Stimulated activated CD8-positive, alpha-beta memory T cell treated with anti-CD3 and anti-CD28 coated beads, Interleukin-12 subunit alpha, Interleukin-12 subunit beta, amount 100 ng/mL, for 4 hours (primary cell): Measurements from ENCODE around the gene CD247.

Experiments used
- DNase-seq: peaks from one replicate; pipeline ENCODE4 v3.0.0-alpha.2; 2020; ENCODE audit warnings: low read depth

CD247 gene

GRCh38 chr1:167512046-167512654 lies 6.2 kb downstream of the CD247 start:
- DNase-seq: no peak

GRCh38 chr1:167511374-167511986 lies 6.8 kb downstream of the CD247 start:
- no peak for DNase-seq

DNA sequence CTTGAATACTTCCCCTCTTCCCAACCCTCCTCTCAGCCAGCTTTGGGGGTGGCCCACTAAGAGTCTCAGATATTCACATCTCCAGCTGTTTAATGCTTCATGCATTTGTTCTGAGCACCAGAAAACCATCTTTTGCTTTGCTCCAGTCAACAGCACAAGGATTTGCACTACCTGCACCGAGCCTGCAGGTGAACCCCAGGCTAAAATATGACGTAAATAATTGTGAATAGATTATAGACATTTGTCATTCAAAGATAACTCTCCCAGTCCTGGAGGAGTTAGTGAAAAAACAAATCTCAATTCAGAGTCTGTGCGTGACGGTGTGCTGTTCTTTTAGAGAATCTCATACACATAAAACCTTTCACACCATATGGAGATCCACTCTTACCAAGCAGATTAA lies 7.4 kb downstream of the CD247 start:
- DNase-seq: no peak

- no peak for DNase-seq
Measured at GRCh38 chr1:167510244-167510643, 8.1 kb downstream of the CD247 start.

DNA sequence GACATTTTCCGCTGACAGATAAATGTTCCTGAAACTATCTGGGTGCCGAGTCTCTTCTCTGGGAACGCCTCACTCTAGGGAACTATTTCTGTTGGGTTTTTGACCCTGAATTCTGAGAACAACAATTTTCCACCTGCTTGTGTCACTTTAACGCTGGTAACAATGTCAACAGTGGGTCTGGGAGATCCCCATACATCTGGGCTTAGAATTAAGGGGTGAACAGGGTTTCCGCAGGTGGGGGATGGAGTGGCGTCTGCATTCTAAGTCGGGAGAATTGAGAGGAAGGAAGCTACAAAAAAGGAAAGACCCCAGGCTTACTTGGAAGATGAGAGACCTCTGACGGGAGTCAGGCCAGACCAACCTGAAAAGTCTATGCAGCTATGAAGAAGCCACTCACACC lies 8.7 kb downstream of the CD247 start:
- no peak for DNase-seq

DNA sequence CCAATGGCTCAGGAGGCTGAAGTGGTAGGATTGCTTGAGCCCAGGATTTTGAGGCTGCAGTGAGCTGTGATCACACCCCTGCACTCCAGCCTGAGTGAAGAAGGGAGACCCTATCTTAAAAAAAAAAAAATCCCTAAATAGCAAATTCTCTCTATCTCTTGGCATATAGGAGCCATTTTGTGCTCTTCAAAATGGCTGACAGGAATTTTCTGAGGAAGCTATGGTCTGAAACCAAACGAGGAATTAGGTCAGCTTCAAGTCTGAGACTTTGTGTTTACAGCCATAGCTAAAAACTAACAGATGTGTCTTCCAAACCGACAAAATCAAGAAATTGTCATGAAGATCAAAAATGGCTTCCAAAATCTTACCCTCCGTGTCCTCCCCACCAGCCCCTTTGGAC lies 10.6 kb downstream of the CD247 start:
- DNase-seq: no peak

- no peak for DNase-seq
Measured at GRCh38 chr1:167504467-167504827, 13.9 kb downstream of the CD247 start.

DNA sequence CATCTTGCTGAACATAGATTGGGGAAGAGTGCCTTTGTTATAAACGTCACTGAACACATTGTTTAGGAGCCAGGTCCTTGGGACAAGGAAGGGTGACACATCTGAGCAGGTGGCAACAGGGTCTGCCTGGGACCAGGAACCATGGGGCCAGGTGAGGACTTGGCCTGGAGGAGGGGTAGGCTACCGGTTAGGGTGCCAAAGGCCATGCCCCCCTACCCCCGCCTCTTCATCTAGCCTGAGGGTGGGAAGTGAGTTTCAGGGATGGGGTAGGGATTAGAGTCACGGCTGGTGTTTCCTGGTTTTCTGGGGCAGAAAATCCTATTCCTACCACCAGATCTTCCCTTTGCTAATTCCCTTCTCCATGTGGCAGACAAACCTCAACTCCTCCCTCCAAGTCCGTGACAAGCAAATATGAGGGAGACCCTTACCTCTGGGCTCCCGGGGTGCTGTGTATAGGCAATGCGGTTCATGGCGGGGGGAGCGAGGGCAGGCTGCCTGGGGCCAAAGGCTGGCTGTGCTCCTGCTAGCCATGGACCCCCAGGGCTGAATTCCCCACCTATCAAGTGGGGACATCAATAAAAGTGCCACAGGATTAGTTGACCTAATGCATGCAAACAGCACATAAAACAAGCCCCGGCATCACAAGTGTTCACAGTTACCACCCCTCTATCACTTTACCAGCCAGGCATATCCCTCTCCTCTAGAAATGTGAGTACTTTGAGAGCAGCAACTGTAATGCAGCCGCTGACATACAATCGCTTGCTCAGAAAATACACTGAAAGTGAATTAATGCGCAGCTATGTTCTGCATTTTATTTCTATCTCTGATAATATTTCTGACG lies 14.5 kb downstream of the CD247 start:
- no peak for DNase-seq

DNA sequence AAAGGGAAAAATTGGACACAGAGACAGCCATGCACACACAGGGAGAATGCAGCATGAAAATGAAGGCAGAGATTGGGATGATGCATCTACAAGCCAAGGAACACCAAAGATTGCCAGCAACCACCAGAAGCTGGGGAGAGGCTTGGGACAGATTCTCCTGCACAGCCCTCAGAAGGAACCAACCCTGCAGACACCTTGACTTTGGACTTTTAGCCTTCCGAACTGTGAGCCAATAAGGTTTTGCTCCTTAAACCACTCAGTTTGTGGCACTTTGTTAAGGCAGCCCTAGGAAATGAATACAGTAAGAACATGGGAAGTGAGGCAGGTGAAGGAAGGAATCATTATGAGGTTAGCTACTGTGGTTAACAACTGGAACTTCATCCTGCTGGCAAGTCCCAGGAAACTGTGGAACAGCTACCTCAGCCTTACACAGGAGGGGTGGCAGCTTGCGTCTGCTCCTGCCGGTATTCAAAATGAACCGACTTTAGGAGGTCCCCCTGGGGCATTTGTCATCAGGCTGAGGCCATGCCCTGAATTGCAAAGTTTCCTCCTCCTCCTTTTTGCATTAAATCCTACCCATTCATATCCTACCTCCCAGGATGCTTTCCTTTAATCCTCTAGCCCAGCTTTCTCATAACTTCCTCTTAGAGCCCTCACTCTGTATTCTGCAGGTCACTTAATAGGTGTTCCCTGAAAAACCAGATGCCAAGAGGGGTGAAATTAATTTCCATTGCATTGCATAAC lies 15.4 kb downstream of the CD247 start:
- no peak for DNase-seq

DNA sequence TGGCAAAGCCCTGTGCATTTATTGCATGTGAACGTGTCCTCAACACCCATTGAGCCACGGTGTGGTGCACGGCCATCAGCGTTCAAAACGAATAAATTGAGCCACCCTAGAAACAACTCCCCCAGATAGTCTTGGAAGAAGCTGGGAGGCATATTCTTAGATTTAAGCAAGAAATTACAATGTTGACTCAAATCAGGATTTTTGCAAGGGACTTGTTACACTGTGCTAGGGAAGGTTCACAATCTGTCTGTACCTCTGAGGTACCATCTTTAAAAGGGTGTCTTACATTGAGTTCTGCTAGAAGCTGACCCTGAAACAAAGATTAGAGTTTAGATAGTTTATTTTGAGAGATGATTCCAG lies 16.2 kb downstream of the CD247 start:
- DNase-seq: no peak

DNA sequence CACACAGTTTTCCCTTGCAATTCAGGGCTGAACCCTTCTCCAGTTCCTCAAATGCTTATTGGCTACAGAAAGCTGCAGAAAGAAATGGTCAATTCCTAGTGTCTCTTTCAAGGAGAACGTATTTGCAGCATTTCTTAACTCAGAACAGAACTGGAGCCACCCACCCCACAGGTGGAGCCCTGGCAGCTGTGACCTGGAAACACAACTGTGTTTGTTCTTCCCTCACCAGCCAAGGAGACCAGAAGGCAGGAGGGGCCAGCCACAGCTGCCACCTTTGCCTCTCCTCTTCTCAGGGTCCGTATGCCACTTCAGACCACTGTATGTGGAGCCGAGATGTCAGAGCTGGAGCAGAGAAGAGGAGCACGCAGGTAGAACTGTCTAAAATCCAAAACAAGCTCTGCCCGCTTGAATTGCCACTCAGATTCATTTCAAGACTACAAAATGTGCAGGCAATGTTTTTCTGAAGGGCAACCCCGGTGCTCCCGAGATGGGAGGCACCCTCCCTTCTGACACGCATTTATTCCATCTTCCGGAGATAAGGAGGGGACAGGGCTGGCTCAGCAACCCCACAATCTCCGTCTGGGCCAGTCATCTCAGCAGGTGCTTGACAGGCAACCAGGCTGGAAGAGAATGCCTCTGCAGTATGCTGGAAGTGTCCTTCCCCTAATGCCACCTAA lies 16.7 kb downstream of the CD247 start:
- no peak for DNase-seq

DNA sequence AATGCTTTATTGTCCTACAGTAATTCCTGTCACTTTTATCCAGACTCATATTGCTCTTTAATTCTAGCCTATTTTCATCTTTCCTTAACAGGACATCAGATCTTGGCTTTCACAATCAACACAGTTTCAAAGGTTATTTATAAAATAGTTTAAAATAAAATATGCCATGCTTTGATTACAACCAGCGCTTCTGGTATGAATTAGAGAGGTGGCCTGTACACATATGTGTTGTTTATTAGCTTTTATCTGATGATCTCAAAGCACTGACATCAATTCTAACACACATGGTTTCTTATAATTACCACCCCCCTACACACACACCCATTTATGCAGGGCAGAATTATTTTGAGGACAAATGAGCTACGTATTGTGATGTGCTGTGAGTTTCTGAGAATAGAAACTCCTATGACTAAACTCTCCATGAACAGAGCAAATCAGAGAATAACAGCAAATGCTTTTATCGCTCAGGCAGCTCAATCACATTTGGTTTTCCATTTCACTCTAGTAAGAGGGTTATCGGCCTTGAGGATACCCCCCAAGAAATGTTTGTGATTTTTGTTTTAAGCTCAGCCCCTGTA lies 18.0 kb downstream of the CD247 start:
- DNase-seq: no peak

DNA sequence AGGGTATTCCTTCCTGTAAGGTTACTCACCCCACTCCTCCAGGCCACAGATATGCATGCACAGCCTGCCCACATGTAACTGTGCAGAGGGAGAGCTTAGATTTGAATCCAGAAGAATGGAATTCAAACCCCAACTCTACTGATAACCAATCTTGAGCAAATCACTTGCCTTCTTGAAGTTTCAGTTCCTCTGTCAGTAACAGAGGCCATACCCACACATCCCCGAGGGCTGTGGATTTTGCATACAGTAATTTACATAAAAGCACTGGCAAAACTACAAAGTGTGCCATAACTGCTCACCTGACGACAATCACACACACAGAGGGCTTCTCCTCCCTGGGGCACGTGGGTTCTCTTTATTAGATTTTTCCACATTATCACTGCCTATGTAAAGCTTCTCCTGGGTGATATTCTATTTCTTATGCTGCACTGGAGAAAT lies 18.6 kb downstream of the CD247 start:
- no peak for DNase-seq

DNA sequence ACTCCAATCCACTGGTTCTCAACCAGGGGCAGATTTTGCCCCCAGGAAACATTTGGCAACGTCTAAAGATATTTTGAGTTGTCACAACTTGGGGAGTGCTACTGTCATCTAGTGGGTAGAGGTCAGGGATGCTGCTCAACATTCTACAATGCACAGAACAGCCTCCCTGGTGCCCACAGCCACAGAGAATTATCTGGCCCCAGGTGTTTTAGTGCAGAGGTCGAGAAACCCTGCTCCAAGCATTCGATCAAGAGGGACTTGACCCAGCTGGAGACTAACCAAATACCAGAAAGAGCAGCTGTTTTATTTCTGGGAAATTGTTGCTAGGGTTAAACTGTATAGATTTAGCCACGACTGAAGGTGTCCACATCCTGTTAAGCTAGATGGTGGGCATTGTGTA lies 19.2 kb downstream of the CD247 start:
- DNase-seq: no peak

- DNase-seq: no peak
Measured at GRCh38 chr1:167496797-167497619, 21.3 kb downstream of the CD247 start.

DNA sequence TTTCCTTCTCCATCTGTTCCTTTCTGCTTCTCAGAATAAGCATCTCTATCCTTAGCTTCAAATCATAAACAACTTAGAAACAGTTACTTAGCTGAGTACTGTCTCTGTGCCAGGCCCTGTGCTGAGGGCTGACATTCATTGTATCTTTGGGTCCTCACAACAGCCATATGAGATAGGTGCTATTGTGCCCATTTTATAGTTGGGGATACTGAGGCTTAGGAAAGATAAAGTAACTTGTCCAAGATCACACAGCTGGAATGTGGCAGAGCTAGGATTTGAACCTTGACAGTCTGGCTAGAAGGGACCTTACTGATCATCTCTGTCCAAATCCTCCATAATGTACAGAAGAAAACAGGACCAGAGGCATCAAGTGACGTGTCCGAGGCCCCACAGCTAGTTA lies 25.0 kb downstream of the CD247 start:
- no peak for DNase-seq

DNA sequence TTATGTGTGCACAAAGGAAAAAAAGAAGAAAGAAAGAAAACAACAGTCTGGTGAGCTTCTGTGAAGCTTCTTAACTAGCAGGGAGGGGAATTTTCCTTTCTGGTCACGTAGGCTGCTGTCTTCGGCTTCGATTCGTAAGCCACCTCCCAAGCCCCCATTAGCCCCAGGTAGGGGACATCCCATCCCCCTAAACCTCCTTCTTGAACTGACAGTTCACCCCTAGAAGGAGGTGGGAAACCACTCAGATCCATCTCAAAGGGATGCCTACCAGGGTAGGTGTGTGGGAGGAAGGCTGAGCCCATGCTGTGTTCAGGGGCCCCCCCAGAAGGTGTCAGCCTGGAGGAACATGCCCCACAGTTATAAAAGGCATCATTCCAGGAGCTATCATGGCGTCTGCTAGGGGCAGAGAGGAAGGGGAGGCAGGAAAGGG lies 25.8 kb downstream of the CD247 start:
- no peak for DNase-seq

DNA sequence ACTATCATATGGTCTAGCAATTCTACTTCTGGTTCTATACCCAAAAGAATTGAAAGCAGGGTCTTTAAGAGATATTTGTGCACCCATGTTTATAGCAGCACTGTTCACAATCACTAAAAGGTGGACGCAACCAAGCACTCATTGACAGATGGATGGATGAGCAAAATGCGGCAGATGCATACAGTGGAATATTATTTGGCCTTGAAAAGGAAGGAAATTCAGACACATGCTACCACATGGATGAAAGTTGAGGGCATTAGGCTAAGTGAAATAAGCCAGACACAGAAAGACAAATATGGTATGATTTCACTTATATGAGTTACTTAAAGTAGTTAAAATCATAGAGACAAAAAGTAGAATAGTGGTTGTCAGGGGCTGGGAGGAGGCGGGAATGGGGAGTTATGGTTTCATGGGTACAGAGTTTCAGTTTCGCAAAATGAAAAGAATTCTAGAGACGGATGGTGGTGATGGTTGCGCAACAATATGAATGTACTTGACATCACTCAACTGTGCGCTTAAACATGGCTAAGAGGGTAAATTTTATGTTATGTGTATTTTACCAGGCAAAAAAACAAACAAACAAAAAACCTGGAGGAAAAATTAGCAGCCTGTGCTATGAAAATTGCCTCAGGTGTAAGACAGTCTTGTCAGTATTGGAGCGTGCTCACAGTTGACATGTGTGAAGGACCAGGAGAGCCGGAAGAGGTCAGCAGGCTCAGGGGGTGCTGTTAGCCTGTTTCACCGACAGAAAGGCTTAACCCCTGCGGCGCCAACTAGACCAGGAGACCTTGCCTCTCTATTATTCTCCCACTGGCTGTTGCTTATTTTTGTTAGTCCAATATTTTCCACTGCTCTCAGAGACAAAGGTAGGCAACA lies 26.5 kb downstream of the CD247 start:
- no peak for DNase-seq

DNA sequence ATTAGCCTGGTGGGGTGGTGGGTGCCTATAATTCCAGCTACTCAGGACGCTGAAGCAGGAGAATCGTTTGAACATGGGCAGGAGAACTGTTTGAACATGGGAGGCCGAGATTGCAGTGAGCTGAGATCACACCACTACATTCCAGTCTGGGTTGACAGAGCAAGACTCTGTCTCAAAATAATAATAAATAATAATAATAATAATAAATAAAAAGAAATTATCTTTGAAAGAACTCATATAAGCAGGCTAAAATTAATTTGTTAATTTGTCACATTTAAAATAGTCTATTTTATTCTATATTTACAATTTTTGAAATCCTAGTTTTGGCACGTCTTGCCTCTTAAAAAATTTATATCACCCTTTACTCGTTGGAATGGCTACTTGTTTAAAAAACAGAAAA lies 27.6 kb downstream of the CD247 start:
- DNase-seq: no peak
